Gastrocnemius medialis (tissue), 4 donors: Measurements from ENCODE around the gene NCOR2.

Experiments used
- CTCF ChIP-seq, 5 experiments: fragments of 450-650 bp in 3 of 5; fragments of 200-600 bp in 2 of 5; sonication (generic) in 2 of 5; IDR thresholded peaks in 4 of 5; conservative IDR thresholded peaks in 1 of 5; 1 replicate in 4 of 5; 2 replicates in 1 of 5; pipeline ENCODE4 v1.5.1; 2016 to 2019; ENCODE audit warnings: antibody characterized with exemption in 5 of 5, mild to moderate bottlenecking in 3 of 5, moderate library complexity in 3 of 5
- POLR2A ChIP-seq, 2 donors: fragments of 450-650 bp; IDR thresholded peaks; one replicate each; pipeline ENCODE4 v1.6.1; 2017; ENCODE audit warnings: antibody characterized with exemption in 2 of 2, mild to moderate bottlenecking in 2 of 2, moderate library complexity in 2 of 2

DNA sequence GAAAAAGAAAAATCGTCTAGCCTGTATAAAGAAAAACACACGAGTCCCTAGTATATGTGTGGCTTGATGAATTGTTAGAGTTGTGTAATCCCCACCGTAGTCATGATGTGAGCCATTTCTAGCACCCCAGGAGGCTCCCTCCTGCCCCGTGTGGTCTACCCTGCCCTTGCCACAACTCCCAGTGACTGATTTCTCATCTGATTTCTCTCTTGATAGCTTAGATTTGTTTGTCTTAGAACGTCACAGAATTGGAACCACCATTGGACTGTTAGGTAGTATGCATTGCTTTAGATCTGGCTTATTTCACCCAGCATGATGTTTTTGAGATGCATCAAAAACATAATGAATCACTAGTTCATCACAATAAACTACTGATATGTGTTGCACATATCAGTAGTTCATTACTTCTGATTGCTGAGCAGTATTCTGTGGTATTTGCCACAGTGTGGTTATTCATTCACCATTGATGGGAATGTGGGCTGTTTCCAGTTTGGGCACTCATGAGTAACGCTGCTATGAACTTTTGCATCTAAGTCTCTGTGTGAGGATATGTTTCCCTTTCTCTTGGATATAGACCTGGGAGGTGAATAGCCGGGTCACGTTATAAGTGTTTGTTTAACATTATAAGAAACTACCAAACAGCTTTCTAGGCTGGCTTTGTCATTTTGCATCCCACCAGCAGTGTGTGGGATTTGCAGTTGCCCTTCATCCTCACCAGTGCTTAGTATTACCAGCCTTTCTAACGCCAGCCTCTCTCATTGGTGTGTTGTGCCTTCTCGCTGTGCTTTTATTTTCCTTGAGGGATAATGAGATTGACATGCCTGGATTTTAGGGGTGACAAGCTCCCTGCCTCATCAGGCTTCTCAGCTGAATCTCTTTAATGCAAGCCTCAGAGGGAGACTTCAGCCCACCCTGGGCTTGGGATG lies 31.9 kb upstream of the NCOR2 start:
- no peak for TF ChIP-seq CTCF (IDR thresholded peaks at IDR 0.05 in 4 of 5, conservative IDR thresholded peaks at IDR 0.05 in 1 of 5)
- no peak for TF ChIP-seq POLR2A (IDR thresholded peaks at IDR 0.05)
